Measurements from ENCODE around the gene C4BPA. TPM values are rescaled to one million over a fixed set of nuclear protein-coding genes. Genes with fewer than 3 reads are reported as not detected.

Gene C4BPA
- total and polyA plus RNA-seq, 9 of the 15 experiments (the other 6 are each of a cell fraction or from before 2014, with no cell fraction given): 0.04 to 0.22 (median 0.11) TPM; not detected in 3

DNA sequence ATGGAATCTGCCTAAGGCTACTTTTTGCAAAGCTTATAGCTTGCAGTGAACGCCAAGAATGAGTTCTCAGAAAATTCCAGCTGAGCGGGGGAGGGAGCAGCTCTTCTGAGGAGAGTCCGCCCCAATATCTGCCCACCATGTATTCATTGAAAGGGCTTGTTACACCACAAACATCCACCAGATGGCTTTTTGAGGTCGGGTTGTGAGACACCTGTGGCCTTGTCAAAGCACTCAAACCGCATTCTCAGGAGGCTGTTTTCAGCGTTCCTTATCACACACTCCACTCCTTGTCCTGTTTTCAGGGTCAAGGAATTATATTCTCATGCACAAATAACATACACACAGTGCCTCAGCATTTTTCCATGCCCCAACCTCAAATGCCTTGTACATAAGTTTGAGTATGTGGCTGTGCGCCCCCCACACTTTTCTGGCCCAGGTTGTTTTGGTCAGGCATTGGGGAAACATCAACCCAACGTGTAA is 19.3 kb upstream of the C4BPA start (continued):
- TF ChIP-seq, protein P1, sequence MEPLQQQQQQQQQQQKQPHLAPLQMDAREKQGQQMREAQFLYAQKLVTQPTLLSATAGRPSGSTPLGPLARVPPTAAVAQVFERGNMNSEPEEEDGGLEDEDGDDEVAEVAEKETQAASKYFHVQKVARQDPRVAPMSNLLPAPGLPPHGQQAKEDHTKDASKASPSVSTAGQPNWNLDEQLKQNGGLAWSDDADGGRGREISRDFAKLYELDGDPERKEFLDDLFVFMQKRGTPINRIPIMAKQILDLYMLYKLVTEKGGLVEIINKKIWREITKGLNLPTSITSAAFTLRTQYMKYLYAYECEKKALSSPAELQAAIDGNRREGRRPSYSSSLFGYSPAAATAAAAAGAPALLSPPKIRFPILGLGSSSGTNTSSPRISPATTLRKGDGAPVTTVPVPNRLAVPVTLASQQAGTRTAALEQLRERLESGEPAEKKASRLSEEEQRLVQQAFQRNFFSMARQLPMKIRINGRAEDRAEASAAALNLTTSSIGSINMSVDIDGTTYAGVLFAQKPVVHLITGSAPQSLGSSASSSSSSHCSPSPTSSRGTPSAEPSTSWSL (CRISPR knock-in tag; IDR thresholded peaks at IDR 0.05; ENCODE audit: borderline replicate concordance): no peak
- TF ChIP-seq CHD1 (IDR thresholded peaks at IDR 0.05; ENCODE audit: low read length): no peak
- peak in 1 of 2 experiments; percentile 43; a peak in 1 of 4 replicates for TF ChIP-seq HDAC1 (IDR thresholded peaks at IDR 0.05)
- 0 out of 2 replicates have a peak, but pooled peaks have one; percentile 49 for TF ChIP-seq ZNF175 (CRISPR knock-in tag; IDR thresholded peaks at IDR 0.05; ENCODE audit: low read depth)
- TF ChIP-seq ELF1 (tag; IDR thresholded peaks at IDR 0.05): no peak
- peak; percentile 44; the same call in 1 of the 2 replicates for TF ChIP-seq MAFK (IDR thresholded peaks at IDR 0.05; ENCODE audit: low read length)
- TF ChIP-seq PTTG1 (tag; IDR thresholded peaks at IDR 0.05; ENCODE audit: low read depth): no peak
- TF ChIP-seq FOXM1 (IDR thresholded peaks at IDR 0.05; ENCODE audit: low read depth): peak; percentile 56; the same call in 1 of the 2 replicates
- no peak for TF ChIP-seq FOXM1 (CRISPR knock-in tag; IDR thresholded peaks at IDR 0.05; ENCODE audit: low read depth)
- TF ChIP-seq, protein P2, sequence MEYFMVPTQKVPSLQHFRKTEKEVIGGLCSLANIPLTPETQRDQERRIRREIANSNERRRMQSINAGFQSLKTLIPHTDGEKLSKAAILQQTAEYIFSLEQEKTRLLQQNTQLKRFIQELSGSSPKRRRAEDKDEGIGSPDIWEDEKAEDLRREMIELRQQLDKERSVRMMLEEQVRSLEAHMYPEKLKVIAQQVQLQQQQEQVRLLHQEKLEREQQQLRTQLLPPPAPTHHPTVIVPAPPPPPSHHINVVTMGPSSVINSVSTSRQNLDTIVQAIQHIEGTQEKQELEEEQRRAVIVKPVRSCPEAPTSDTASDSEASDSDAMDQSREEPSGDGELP (CRISPR knock-in tag; IDR thresholded peaks at IDR 0.05; ENCODE audit: borderline replicate concordance): peak; percentile 77
- TF ChIP-seq DPF2 (IDR thresholded peaks at IDR 0.05): peak; percentile 87
- TF ChIP-seq NFIC (IDR thresholded peaks at IDR 0.05): peak; percentile 50
- TF ChIP-seq TCF3 (CRISPR knock-in tag; IDR thresholded peaks at IDR 0.05): peak; percentile 90
- TF ChIP-seq PHF21A (IDR thresholded peaks at IDR 0.05; ENCODE audit: borderline replicate concordance, low read depth): no peak
- peak; percentile 50; the same call in 1 of the 2 replicates for TF ChIP-seq MYNN (IDR thresholded peaks at IDR 0.05)
- TF ChIP-seq MYNN (CRISPR knock-in tag; IDR thresholded peaks at IDR 0.05): no peak
- TF ChIP-seq POLR2B (IDR thresholded peaks at IDR 0.05; ENCODE audit: low read depth, partially characterized antibody): no peak
- TF ChIP-seq, protein P3, sequence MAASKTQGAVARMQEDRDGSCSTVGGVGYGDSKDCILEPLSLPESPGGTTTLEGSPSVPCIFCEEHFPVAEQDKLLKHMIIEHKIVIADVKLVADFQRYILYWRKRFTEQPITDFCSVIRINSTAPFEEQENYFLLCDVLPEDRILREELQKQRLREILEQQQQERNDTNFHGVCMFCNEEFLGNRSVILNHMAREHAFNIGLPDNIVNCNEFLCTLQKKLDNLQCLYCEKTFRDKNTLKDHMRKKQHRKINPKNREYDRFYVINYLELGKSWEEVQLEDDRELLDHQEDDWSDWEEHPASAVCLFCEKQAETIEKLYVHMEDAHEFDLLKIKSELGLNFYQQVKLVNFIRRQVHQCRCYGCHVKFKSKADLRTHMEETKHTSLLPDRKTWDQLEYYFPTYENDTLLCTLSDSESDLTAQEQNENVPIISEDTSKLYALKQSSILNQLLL (CRISPR knock-in tag; IDR thresholded peaks at IDR 0.05; ENCODE audit: borderline replicate concordance): no peak
- peak; percentile 82 for TF ChIP-seq NFE2 (IDR thresholded peaks at IDR 0.05; ENCODE audit: low read depth)
- TF ChIP-seq TAL1 (IDR thresholded peaks at IDR 0.05): peak; percentile 78
- no peak for TF ChIP-seq RBM25 (IDR thresholded peaks at IDR 0.05; ENCODE audit: low read depth, low read length, severe bottlenecking)
- peak; percentile 49; the same call in 1 of the 2 replicates for TF ChIP-seq ARID2 (IDR thresholded peaks at IDR 0.05)
- TF ChIP-seq, protein P4, sequence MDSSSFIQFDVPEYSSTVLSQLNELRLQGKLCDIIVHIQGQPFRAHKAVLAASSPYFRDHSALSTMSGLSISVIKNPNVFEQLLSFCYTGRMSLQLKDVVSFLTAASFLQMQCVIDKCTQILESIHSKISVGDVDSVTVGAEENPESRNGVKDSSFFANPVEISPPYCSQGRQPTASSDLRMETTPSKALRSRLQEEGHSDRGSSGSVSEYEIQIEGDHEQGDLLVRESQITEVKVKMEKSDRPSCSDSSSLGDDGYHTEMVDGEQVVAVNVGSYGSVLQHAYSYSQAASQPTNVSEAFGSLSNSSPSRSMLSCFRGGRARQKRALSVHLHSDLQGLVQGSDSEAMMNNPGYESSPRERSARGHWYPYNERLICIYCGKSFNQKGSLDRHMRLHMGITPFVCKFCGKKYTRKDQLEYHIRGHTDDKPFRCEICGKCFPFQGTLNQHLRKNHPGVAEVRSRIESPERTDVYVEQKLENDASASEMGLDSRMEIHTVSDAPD (CRISPR knock-in tag; IDR thresholded peaks at IDR 0.05): no peak
- TF ChIP-seq ZNF174 (CRISPR knock-in tag; IDR thresholded peaks at IDR 0.05): no peak
- no peak for TF ChIP-seq ZNF282 (CRISPR knock-in tag; IDR thresholded peaks at IDR 0.05)

All from K562 (cell line).